LoVo (cell line): Measurements from ENCODE around the gene C5.

ENCODE experiments used
- DNase-seq: peaks from one replicate; pipeline ENCODE4 v3.0.0-alpha.2; 2016; ENCODE audit warnings: low spot score

Gene C5

DNA sequence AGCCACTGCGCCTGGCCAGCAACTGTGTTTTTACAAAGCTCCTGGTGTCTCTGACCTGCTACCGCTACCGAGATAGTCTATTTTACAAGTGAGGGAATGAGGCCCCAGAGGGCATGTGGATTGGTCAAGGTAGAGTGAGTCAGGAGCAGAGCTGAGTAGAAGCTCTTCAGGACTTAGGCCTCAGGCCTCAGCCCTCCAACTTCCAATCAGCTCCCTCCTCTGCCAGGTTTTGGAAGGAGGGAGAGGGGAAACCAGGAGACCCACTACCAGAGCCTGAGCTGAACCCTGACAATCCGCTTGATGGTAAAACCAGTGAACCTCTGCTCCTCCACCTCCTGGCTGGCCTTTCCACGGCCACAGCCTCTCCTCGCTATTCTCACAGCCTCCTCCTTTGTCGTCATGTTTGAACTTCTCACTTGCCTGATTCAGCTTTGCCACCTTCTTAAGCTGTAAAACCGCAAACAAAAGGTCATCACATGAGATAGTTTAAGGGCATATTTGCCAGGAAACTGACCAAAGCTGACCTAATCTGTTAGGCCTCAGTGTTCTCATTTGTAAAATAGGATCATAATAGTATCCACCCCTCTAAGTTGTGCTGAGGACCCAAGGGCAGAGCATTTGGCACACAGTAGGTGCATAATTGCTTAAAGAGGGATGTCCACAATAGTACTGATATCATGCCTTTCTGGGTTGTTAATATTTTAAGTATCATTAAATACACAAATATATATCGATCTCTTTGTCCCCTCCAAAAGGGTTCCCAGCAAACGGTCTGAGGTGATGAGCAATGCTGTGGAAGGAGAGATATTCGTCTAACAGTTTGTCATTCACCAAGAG is 125.2 kb downstream of the C5 start:
- no peak for DNase-seq

DNA sequence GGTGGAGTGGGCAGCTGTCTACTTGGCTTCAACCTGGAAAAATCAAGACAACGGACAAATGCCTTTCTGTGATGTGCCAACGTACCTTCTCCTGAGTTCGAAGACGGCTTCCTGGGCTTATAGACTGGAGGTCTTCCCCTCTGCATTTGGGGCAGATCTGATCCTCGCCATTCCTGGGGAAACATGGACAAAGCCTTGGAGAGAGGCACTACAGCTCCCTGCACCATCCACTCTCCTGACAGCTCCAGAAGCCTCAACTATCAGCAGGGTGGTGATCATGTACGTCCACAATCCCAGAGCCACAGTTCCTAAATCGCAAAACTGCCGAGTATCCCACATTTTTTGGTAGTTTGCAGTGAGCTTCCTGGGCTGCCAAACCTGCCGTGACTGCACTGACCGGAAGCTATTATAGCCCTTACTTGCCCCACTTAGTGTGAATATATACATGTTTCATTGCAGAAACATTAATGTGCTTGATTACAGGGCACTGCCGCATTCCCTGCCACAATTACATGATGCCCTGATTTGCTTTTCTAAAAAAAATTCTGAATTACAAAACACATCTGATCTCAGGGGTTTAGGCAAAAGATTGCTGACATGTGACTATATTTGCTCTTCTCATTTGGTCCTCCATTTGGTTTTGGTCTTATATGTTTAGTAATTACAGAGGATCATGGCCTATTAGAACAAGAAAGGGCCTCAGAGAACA is 126.3 kb downstream of the C5 start:
- DNase-seq = no peak

DNA sequence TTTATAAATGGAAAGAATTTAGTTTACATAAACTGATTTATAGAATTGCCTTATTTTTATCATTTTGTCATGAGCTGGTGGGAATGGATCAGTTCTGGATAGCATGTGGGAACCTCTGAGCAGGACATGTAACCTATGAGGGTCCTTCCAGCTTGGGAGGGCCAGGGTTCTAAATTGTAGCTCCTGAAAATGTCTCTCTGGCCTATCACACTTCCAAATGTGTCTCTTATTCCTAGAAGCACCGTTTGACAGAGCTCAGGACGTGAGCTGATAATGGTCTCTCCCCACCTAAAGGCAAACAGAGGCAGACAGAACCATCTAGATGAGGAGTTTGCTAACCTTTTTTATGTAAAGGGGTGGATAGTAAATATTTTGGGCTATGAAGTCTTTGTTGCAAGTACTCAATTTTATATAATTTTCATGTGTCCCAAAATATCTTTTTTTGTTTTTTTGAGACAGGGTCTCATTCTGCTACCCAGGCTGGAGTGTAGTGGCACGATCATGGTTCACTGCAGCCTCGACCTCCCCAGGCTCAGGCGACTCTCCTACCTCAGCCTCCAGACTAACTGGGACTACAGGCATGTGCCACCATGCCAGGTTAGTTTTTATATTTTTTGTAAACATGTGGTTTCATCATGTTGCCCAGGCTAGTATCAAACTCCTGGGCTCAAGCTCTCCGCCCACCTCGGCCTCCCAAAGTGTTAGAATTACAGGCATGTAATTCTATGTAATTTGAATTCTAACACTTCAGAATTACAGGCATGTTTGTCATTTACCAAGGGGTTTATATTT is 127.5 kb downstream of the C5 start:
- no peak for DNase-seq

DNA sequence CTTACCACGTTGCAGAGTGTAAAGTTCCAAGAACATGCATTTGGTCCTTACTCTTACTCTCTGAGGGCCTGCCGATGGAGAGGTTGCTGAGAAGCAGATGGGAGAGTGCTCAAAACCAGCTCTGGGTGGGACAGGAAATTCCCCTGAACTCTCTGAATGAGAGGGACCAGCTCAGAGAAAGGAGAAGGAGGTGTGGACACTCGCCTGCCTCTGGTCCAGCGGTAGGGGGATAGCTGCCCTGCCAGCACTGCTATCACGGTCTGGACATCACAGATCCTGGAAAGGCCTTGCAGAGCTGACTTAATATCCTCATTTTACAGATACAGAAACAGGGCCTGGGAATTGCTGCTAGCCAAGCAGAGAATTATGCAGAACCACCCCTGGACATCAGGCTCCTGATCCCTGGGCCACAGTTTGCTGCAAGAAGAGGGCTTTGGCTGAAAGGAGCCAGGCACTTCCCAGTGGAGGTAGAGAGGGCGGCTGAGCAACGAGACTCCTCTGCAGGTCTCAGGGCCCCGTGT is 128.4 kb downstream of the C5 start:
- no peak for DNase-seq

DNA sequence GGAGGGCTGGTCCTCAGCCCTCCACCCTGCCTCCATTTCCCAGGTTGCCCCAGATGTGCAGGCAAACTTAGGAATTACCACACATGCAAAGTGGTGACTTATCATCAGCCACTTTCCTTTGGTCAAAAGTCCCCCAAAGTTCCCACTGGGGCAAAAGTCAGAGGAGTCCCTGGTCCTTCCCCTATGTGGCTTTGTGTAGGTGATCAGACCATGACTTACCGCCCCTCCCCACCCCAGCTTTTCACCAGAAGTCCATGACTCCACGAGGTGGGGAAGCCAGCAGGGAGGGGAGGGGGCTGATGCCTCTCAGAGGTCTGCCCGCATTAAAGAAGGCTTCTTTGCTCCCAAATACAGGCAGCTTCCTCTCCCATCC is 129.3 kb downstream of the C5 start:
- DNase-seq = no peak

DNA sequence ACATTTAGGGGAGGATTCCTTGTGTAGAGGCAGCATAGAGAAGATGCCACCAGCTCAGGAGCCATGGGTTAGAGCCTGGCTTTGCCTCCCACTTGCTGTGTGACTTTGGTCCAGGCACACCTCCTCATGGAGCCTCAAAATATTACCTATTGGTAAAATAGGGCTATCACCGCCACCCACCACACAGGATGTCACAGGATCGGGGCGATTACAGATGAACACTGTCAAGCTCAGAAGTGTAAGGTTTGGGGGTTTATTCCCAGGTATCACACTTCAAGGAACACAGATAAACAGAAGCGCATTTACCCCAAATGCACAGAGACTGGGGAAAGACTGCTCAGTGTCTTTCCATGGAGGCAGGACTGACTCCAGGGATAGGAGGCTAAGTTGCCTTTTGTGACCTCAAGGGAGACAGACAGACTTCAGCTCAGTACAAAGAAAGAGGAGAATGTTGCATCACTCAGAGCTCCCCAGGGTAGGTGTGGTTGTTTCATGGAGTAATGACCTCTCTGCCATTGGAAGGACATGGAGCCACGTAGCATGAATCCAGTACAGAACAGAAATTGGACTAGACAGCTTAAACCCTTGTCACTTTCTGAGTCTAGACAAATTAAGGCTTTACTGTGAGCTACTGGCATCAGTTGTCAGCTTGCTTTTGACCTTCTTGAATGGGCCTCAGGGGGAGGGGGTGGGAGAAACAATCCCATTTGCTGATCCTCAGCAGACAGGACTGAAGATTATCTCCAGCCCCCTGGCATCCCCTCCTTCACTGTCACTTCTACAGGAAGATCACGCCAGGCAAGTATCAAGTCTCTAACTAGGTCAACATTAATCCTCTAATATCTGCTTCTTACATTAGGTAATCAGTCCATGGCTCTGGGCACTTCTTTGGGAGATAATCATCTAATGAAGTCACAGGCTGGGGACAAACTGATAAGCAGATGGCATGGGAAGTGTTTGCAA is 130.0 kb downstream of the C5 start:
- no peak for DNase-seq

DNA sequence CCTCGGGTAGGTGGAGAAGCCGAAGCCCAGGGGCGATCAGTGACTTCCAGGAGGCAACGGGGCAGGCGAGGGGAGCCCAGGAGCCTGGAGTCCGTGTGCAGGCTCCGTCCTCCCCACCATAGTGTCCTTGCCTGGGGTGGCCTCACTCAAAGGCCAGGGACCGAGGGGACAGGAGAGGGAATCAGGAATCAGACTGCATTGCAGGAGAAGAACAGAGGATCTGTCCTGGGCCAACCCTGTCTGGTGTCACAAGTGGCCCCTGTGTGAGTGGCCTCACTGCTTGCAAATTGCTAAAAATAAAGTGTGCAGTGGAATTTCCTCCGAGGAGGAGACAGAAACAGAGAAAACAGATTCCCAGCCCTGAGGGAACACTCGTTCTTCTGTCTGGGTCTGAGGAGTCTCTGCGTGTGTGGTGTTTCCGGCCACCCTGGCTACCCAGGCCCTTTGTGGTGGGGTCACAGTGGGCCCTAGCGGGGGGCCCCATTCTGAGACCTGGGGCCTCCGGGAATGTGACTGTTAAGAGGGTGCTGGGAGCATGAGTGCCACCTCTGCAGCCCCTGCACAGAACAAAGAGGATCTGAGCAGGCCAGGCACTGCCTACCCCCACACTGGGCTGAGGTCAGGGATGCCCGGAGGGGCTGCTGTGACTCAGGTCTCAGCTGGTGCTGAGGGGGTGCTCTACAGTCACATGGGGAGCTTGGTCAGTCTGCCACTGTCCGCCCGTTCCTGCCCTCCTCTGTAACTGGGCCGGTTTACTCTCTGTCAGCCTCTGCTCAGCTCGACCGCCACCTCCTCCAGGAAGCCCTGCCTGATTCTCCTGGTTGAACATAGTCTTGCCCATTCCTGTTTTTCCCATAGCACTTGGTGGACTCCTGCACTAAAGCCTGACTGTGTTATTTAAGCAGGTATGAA is 130.9 kb downstream of the C5 start:
- no peak for DNase-seq

DNA sequence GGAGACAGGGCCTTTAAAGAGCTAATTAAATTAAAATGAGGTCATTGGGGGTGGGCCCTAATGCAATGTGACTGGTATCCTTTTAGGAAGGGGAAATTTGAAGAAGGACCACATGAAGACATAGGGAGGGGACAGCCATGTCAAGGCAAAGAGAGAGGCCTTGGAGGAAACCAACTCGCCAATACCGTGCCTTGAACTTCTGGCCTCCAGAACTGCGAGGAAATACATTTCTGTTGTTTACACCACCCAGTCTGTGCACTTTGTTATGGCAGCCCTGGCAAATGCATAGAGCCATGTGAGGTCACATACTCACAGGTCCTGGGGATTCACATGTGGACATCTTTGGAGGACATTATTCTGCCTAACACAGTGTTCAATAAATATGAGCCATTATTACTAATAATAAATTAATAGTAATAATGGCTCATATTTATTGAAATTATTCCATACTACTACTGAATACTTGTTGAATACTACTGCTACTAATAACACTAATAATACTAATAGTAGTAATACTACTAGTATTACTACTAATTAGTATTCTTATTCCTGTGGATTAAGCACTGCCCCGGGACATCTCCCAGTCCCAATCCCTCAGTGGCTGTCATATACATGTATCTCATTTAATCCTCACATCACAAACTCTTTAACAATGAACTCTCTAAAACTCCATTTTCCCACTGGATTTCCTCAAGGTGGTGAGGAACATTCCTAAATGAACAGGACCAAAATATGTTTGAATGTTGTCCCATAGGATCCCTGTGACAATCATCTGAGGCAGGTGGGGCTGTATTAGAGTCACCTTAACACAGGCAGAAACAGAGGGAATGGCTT is 131.9 kb downstream of the C5 start:
- DNase-seq = no peak

DNA sequence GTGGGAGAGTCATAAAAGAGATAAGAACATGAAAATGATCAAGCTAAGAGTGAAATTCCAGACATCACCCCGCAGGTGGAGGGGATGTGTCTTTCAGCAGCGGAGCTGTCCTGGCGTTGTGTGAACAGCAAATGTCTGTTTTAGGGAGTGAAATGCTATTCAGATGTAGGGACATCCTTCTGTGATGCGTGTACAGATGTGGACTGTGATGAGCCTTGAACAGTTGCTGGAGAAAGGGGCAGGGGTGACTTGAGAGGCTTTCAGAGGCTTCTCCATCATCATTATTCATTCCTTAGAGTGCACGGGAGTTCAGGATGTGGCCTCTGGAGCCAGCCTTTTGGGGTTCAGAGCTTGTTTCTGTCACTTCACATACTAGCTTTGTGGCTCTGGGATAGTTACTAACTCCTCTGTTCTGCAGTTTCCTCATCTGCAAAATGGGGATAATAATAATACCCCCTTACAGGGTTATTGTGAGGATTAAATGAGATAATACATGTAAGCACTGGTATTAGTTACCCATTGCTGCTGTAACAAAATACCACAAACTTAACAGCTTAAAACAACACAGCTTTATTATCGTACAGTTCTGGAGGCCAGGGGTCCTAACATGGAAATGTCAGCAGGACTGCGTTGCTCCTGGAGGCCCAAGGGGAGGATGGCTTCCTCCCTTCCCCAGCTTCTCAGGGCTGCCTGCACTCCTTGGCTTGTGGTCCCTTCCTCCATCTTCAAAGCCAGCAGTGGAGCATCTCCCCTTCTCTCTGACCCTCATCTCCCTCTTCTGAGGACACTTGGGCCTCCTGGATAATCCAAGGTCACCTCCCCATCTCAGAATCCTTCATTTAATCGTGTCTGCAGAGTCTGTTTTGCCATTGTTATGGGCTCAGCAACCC is 132.8 kb downstream of the C5 start:
- DNase-seq = no peak

DNA sequence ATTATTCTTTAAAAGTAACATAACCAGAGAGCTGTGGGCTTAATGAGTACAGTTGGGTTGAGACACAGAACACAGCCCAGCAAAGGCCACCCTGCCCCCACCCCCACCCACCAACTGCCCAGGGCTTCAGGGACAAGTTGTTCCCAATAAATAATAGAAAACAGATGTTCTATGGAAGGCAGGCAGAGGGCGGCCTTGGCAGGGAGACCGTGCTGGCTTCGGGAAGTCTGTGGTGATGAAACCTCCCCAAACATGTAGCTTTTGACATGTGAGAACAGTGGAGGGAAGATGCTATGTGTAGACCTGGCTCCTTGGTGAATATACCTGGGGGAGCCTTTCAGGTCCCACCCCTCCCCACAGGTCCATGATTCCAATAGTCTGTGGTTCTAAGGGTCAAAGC is 133.5 kb downstream of the C5 start:
- DNase-seq = no peak

DNA sequence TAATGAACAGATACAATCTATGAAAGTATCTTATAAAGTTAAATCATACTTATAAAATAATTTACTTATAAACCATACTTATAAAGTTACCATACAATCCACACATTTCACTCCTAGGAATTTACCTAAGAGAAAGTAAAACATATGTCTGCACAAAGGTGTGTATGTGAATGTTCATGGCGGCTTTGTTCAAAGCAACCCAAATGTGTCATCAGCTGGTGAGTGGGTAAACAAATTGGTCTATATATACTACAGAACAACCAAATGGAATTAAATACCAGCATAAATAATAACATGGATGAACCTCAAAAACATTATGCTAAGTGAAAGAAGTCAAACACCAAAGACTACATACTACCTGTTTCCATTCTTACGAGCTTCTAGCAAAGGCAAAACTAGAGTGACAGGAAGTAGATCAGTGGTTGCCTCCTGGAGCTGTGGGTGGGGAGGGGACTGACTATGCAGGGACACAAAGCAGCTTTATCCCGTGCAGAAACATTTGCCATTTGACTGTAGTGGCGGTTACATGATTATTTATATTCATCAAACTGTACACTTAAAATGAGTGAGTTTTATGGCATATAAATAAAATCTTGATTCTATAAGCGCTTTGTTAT is 134.1 kb downstream of the C5 start:
- no peak for DNase-seq

DNA sequence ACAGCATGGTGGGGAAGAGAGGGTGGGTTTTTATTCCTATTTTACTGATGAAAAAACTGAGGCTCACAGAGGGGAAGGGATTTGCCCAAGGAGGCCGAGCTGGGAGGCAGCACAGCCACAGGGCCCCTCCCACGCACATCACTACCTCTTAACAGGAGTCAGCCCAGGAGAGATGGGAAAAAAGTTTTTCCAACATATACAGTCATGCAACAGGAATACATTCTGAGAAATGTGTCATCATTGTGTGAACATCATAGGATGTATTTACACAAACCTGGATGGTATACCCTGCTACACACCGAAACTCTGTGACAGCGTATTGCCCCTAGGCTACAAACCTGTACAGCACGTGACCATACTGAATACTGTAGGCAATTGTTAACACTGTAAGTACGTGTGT is 135.1 kb downstream of the C5 start:
- no peak for DNase-seq

DNA sequence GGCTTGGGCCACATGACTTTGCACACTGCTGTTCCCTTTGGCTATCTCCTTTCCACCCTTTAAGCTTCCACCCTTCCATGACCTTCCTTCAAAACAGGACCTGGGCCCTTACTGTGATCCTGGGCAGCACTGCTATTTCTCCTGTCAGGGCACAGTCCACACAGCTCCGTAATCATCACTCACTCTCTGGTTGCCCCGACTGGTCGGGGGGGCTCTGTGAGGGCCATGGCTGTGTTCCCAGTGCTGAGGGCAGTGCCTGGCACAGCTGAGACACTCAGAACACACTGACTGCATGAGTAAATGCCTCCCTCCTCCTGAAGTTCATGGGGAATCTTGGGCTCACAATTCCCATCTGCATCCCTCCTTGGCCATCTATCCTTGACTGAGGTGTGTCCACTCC is 135.7 kb downstream of the C5 start:
- DNase-seq = no peak

DNA sequence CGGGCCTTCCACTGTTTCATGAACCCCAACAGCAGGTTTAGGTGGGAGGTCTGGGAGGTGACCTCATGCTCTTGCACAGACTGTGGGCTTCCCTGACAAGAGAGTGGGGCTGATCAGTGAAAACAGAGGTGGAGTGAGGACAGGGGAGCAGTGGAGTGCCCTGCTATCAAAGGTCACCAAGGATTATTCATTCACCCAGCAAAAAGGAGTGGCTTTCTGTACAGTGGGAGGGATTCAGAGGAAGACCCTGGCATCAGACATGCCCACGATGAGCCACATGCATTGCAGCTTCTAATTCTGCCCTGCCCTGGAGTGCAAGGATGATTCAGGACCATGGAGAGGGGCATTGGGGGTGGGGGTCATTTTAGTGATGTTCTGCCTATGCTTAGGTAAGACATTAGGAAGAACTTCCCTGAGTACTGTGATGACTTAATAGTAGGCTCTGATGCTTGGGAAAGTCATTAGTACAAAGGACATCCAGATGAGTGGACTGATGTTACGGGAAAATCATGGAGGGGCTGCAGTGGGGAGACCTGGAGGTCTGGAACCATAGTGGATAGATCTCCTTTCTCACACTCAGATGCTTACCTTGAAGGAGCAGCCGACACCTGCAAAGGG is 136.3 kb downstream of the C5 start:
- no peak for DNase-seq

DNA sequence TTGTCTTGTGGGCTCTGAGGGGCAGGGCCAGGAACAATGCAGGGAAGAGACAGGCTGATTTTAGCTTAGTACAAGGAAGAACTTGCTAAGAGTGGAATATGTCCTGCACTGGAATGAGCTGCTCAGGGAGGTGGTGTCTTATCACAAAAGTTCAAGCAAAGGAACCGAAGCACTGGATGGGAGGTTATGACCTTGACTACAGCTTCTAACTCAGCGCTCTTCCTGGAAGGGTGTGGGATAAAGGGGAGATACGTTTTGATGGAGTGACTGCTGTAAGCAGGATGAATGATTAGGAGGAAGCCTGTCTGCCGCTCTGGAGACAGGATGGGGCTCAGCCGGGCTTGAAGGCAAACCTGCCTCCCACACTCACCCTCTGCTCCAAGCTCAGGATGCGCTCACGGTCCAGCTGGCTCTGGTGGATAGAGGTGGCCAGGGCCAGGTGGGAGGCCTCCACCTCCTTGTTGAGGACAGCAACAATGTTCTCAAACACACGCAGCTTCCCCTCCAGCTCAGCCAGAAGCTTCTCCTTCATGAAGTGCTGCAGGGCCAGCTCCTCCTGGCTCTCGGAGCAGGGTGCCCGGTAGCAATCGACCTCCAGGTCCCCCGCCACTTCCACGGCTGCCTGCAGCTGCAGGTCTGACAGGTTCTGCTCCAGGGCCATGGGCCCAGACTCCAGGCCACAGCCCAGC is 137.0 kb downstream of the C5 start:
- DNase-seq = no peak

DNA sequence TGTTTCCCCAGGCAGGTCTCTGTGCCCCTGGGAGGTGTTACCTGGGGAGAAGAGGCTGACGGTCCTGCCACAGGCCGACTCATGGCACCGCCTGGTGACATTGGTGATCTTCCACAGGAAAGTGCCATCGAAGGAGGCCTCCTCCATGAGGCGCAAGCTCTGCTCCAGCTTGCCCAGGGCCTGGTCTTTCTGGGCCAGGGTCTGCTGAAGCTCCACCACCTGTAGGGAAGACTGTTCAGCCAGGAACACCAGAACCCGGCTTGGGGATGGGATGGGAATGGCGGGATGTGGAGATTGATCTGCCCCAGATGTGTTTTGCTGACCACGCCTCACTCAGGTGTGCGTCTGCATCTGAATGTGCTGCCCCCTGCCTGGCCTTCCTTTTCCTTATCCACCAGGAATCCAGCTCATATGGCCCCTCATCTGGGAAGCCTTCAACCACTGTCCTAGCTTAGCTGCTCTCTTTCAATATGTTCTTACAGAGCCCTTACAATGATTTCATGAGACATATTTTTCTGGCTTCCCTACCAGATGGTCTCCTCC is 138.7 kb downstream of the C5 start:
- DNase-seq = no peak

DNA sequence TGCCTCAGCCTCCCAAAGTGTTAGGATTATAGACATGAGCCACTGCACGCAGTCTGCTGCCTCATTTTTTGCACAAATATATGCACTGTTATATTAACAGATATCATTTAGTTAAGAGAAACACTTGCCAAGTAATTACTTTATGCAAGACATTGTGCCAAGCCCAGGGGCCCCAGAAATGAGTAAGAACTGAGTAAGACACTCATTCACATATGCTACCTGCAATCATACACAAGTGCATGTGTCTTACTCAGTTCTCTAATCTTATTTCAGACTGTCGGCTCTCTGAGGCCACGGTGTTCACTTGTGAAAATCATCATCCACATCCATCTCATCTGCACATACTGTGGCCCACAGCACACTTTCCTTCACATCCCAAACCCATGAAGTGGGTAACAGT is 139.4 kb downstream of the C5 start:
- DNase-seq = no peak
